GM12874 (cell line): ENCODE measurements around the gene CDH5.

Source experiments
- TF ChIP-seq, protein P1 (sequence below): IDR thresholded peaks from 2 replicates; pipeline ENCODE4 v1.5.1; 2011; ENCODE audit warnings: low read depth, mild to moderate bottlenecking, control low read depth, low read length, moderate library complexity; ENCODE audit not compliant: insufficient read depth

The CDH5 gene

DNA sequence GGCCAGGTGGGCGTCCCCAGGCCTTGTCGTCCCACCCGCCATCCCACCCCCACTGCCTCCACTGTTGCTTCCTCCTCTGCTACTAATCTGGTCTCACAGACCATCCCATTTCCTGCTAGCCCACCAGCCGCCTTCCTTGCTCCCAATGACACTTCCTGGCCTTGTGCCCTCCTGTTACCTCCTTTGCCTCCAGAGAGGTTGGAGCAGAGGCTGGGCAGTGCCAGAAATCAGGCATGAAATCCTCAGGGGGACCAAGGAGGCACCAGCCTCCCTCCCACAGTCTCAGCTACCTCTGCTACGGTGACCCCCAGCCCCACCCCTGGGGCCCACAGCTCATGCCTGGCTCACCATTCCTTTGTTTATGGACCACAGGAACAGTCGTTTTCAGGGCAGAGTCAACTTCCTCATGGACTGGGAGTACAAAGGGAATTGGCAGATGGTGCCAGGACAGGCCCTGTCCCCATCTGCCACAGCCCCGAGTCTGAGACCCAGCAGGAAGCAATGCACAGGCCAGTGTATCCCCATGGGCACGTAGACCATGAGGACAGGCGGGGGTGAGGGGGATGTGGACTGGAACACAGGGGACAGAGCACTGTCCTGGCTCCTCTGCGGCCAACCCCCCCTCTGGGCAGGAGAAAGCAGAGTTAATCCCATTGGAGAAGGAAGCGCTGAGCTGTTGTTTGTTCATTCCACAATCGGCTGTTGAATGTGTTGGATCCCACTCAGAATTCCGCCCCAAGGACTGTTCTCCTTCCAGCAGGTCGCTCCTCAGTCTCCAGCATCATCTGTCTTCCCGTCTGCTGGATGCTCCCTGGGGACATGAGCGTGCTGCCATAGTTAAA is 2.2 kb upstream of the CDH5 start:
- TF ChIP-seq, protein P1, sequence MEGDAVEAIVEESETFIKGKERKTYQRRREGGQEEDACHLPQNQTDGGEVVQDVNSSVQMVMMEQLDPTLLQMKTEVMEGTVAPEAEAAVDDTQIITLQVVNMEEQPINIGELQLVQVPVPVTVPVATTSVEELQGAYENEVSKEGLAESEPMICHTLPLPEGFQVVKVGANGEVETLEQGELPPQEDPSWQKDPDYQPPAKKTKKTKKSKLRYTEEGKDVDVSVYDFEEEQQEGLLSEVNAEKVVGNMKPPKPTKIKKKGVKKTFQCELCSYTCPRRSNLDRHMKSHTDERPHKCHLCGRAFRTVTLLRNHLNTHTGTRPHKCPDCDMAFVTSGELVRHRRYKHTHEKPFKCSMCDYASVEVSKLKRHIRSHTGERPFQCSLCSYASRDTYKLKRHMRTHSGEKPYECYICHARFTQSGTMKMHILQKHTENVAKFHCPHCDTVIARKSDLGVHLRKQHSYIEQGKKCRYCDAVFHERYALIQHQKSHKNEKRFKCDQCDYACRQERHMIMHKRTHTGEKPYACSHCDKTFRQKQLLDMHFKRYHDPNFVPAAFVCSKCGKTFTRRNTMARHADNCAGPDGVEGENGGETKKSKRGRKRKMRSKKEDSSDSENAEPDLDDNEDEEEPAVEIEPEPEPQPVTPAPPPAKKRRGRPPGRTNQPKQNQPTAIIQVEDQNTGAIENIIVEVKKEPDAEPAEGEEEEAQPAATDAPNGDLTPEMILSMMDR = no peak

DNA sequence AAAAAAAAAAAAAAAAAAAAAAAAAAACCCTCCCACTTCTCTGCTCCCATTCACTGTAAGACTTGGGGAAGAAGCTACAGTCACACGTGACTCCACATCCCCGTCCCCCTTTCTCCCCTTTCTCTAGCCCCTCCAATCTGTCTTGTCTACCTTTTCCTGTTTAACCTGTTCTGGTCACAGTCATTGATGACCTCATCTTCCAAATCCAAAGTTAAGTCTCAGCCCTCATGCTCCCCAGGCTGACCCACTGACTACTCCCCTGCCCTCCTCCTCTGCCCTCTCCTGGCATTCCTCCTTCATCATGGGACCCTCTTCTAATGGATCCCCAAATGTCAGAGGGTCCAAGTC is 1.6 kb upstream of the CDH5 start:
- TF ChIP-seq, protein P1 = no peak

DNA sequence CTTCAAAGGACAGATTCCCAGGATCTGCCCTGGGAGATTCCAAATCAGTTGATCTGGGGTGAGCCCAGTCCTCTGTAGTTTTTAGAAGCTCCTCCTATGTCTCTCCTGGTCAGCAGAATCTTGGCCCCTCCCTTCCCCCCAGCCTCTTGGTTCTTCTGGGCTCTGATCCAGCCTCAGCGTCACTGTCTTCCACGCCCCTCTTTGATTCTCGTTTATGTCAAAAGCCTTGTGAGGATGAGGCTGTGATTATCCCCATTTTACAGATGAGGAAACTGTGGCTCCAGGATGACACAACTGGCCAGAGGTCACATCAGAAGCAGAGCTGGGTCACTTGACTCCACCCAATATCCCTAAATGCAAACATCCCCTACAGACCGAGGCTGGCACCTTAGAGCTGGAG is 840 bp upstream of the CDH5 start:
- TF ChIP-seq, protein P1 = no peak

DNA sequence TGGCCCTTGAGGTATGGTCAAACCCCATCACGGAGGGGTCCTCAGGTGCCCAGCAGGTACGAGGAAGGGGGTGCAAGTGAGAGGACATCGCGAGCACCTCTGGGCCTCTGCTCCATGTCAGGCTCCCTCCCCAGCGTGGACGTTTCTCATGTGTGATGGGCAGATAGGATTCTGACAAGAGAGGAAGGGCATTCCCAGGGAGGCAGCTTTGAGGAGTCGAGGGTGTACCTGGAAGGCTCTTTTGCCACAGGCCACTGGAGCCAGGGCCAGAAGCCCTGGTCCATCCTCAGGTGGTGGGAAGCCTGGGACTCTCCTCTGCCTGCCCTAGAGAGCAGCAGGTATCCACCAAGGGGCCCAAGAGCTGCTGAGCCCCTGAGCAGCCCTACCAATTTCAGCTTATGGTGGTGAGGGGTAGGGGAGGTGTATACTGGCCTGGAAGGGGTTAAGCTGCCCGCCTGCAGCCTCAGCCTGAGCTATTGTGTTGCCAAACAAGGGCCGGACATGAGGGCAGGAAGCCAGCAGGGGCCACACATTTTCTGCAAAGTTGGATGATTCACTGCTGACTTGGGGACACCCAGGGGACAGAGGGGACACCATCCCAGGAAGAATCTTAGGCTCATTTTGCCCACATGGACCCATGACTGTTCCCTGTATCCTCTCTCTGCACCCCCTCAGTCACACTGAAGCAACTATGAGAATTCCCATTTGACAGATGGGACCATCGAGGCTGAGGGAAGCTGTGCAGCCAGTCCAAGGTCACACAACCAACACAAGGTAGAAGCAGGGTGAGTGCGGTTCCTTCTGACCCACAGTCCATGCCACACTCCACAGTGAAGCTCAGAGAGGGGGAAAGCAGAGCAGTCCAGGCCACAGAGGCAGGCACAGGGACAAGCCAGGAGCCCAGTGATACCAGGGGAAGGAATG is 1.7 kb downstream of the CDH5 start:
- TF ChIP-seq, protein P1 = no peak

DNA sequence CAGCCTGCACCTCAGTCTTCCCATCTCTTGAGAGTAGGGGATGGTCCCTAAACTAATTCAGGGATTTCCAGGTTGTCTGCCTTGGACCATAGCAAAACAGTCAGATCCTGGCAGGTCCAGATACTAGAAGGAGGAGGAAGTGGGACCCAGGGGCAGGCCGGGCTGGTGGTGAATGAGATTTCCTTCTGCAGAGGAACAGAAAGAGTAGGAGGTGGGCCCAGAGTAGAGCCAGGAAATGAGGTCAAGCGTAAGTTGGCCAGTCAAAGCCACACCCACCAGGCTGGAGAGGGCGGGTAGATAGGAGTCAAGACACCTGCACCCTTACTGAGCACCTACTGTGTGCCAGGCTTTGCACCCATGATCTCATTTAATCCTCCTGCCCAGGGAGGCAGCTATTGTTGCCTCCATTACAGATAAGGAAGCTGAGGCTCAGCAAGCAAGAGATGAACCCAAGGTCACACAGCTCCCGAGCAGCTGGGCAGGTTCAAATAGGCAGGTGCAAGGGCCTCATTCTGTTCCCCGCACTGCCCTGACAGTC is 2.6 kb downstream of the CDH5 start:
- TF ChIP-seq, protein P1 = no peak

DNA sequence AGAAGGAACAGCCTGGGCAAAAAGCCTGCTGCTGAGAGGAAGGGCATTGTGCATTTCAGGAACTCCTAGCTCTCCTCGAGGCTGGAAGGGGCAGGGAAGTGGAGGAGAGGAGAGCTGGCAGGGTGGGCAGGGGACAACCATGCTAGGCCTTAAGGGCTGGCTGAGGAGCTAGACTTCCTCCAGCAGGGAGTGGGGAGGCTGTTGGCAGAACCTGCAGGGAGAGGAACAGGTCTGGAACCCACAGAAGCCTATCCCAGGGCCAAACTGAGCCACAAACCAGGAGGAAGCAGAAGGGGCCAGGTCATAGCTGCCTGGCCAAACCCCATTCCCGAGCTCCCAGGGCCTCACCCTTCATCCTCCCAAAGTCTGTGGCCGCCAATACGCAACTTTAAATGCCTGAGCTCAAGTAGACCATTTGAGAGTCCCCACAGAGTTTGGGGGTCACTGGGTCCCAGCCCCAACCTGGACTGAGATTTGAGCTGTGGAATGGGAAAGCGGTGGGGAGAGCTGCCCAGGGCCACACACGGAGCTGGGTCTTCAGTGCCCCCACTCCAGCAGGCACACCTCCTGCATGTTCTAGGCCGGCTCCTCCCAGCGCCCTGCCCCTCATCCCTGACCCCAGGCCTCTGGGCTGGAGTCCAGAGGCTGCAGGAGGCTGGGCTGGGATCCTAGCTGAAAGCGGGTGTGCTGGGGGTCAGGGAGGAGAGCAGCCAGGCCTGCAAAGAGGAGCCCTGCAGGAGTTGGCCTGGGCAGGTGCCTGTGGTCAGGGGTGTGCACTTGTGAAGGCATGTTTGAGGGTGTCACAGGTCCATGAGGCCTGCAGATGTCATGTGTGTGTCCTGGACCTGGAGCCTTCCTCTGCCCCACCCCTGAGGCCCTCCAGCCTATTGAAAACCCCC is 4.5 kb downstream of the CDH5 start:
- TF ChIP-seq, protein P1 = no peak
